NCI-H526 (cell line): ENCODE results near the gene CREB3L1.

Source experiments
- DNase-seq, 2 experiments: peaks; one replicate each; lab custom pipeline; 2025; lab: John Stamatoyannopoulos, UW

Gene CREB3L1, protein sequence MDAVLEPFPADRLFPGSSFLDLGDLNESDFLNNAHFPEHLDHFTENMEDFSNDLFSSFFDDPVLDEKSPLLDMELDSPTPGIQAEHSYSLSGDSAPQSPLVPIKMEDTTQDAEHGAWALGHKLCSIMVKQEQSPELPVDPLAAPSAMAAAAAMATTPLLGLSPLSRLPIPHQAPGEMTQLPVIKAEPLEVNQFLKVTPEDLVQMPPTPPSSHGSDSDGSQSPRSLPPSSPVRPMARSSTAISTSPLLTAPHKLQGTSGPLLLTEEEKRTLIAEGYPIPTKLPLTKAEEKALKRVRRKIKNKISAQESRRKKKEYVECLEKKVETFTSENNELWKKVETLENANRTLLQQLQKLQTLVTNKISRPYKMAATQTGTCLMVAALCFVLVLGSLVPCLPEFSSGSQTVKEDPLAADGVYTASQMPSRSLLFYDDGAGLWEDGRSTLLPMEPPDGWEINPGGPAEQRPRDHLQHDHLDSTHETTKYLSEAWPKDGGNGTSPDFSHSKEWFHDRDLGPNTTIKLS

DNA sequence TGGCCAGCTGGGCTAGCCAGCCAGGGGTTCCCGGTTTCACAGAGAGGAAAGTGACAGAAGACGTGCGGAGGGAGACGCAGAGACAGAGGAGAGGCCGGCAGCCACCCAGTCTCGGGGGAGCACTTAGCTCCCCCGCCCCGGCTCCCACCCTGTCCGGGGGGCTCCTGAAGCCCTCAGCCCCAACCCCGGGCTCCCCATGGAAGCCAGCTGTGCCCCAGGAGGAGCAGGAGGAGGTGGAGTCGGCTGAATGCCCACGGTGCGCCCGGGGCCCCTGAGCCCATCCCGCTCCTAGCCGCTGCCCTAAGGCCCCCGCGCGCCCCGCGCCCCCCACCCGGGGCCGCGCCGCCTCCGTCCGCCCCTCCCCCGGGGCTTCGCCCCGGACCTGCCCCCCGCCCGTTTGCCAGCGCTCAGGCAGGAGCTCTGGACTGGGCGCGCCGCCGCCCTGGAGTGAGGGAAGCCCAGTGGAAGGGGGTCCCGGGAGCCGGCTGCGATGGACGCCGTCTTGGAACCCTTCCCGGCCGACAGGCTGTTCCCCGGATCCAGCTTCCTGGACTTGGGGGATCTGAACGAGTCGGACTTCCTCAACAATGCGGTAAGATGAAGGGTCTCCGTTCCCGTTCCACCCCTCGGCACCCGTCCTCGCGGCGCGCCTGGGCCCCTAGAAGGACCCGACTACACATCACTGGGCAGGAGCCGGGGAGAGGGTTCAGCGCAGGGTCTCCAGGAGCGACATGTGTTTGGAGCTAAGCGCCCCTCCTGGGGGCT lies at the start of gene CREB3L1:
CREB3L1 (plus strand) TSS at position 41 of the 765 bp plus-strand sequence; CDS start at position 491, 450 bp downstream.
- DNase-seq: peak; percentile 16 to 53

DNA sequence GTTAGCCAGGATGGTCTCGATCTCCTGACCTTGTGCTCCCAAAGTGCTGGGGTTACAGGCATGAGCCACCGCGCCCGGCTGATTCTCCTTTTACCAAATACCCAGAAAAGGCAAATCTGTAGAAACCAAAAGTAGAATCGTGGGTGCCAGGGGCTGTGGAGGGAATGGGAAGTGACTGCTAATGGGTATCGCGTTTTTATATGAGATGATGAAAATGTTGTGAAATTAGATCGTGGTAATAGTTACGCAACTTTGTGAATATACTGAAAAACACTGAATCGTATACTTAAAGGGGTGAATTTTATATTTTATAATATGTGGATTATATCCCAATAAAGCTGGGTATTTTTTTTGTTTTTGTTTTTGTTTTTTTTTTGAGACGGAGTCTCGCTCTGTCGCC lies 48.2 kb upstream of the CREB3L1 start:
- DNase-seq: no peak

DNA sequence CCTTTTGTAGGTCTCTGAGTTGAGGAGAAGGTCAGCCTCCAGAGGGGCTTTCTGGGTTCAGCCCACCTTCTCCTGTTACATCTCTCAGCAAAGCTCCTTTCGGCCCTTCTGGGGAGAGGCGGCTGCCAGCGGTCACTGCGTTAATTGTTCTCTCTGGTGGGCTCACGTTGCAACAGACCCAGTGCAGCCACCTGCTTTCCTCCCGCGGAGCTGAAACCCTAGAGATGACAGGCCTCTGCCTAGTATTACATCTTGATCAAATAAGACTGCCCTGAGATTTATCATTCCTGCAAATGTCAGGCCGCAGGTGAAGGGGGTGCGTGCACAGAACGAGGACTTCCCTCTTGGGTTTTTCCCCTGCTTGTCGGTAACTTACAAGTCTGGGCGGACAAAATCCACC lies 43.2 kb upstream of the CREB3L1 start:
- DNase-seq: no peak

DNA sequence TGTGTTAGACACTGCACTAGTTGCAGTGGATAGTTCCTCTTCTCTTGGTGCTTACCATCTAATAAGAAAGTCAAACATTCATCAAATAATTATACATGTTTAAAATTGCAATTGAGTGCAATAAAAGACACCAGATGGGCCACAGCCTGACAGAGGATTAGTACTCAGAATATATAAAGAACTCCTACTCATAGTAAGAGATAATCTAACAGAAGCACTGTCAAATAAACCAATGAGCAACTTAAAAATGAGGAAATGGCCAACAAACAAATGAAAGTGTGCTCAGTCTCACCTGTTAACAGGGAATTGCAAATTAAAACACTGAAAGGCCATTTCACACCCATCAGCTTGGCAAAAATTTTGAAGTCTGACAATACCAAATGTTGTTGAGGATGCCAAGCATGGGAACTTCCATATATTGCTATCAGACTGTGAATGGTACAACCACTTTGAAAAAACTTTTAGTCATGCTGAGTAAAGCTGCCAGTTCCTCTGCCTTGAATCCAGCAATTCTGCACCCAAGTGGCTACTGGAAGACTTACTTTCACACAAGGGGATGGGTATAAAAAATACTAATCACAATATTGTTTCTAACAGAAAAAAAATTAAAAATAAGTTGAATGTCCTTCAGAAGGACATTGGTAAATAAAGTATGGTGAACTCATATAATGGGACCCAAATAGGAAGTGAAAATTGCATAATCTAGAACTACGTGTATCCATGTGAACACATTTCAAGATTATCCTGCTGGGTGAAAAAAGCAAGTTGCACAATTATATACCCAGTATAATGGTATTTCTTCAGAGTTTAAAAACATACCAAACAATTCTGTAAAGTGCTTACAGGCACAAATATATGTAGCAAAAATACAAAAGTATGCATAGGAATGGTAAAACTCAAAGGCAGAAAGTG lies 41.4 kb upstream of the CREB3L1 start:
- DNase-seq: no peak

DNA sequence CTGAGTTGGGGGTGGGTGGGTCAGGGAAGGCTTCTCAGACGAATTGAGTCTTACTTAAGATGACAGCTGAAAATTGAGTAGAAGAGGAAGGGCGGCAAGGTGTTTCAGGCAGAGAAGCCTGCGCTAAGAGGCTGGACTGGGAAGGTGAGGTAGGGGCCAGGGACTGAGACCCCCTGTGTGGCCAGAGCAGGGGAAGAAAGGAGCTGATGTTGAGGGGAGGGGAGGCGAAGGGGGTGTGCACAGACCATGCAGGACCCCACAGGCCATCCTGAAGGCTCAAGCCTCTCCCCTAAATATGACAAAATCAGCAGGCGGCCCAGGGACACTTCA lies 40.6 kb upstream of the CREB3L1 start:
- DNase-seq: no peak

DNA sequence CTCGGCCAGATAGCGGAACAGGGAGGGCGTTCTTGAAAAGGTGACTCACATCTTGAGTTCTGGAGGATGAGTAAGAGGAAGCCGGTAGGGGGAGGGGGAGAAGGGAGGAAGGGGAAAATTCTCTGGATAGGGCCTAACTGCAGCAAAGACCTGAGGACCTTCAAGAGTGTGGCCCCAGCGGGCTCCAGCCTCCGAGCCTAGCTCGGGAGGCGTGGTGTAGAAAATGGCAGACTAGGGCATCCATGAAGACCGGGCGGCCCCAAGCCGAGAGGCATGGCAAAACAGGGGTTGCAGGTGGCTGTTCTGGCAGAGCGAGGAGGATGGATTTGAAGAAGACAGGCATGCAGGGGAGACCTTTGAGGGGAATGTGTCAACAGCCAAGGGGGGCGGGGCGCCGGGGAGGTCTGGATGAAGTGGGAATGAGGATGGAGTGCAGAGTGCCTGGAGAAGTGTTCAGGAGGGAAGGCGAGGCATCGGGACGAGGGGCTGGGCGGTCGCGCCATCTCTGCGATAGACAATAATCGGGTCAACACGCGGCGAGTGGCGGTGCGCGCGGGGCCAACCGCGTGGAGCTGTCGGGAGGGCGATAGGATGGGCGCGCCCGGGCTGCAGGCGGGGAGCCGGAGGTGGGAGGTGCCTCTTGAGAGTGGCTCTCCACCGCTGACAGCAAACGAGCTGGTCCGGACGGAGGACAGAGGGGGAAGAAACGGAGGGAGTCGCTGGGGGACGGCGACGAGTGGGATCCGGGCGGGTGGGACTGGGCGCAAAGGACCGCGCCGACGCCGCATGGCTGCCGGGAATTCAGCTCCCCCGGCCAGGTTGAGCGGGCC lies 40.0 kb upstream of the CREB3L1 start:
- peak; percentile 34 to 83 for DNase-seq

DNA sequence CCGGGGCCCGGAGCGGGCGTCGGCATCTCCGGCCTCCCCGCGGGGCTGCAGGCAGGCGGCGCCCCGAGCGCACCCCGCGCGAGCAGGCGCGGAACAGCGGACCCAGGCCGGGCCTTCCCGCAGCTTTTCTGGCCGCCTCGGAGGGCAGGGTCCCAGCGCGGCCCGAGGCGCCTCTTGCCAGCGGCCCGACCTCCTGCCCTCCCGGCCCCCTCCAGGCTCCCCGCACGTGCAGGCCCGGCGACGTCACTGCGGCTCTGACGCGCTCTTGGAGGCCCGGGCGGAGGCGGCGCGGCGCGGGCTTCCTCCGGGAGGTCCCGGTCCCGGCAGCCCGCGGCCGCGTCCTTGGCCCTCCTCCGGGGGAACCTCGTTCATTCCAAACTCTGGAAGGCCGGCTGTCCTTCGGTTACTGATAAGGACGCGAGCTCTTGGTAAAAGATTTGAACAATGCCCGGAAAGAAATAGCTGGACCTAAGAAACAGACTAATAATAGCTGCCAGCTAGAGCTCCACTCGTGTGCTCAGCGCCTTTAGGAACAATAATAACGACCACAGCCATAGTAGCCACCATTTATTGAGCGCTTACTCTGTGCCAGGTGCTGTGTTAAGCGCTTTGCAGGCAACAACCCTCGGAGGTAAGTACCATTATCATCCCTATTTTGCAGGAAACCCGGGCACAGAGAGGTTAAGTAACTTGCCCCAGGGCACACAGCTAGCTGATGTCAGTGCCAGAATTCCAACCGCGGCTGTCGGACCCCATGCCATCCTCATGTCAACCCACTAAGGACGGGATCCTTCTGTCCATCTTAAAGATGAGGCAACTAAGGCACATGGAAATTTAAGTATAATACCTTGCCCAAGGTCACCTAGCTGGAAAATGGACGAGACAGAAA lies 39.1 kb upstream of the CREB3L1 start:
- peak in 1 of 2 experiments; percentile 83 for DNase-seq

DNA sequence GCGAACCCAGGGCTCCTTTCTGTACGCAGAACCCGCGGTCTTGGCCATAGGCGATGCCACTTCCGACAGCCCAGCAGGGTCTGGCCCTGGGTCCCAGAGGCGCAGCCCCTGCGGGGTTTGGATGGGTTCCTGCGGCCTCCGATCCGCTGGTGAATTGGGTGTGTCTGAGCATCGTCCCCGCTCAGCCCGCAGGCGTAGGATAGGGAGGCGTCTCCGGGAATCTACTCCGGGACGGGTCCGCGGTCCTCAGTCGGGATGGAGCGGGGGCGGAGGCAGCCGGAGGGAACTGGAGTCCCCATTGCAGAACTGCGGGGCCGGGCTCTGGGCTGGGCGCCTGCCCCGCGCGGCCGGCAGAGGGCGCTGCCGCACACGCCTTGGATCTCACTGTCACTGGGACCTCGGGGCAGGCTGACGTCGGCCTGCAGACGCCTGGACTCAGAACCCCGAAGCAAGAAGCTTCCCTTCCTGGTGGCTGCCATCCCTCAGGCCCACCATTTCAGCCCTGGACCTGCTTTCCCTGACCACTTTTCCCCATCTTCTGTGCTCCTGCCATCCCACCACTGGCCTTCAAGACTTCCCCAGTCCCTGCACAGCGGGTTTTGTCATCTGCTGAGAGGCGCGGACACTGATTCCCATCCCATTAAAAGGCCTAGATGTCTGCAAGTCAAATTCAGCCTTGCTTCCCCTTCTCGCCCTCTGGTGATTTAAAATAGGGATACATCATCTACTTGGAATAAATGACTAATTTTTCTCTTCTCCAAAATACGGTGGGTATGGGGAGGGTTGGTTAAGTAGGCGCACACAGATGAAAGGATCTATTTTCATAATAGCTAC lies 38.3 kb upstream of the CREB3L1 start:
- DNase-seq: peak; percentile 69 to 94

DNA sequence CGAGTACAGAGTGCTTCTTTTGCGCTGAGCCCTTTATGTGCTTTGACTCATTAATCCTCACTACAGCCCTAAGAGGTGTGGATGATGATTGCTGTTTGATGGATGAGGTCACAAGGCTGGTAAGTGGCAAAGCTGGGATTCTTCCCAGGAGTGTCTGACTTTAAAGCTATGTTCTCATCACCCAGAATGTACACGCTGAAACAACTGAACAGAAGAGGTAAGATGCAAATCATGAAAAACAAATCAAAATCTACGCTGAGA lies 37.7 kb upstream of the CREB3L1 start:
- DNase-seq: no peak

DNA sequence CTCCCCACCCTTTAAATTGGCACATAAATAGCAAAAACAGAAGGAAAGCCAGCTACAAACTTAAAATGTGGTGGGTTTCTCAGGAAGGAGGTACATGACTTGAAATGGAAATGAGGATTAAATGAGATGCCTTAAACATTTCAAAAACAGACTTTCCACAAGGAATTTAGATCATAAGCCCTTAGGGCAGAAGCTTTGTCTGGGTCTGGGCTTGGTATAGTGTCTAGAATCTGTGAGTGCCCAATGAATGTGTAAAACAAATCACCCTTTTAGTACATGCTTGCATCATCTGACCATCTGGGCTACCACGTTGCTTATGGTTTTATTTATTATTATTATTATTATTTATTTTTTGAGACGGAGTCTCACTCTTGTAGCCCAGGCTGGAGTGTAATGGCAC lies 37.1 kb upstream of the CREB3L1 start:
- no peak for DNase-seq

DNA sequence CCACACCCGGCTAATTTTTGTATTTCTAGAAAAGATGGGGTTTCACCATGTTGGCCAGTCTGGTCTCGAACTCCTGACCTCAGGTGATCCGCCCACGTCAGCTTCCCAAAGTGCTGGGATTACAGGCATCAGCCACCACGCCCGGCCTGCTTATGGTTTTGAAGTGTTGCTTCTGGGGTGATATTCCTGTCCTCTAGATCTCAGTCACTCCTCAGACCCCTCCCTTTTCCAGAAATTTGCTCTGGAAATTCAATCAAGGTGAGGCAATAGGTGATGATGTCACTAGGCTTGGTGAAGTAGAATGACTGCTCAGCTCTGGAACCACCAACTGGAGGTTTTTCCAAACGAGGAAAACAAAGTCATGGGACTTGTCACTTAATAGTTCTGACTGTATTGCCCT lies 36.6 kb upstream of the CREB3L1 start:
- no peak for DNase-seq

DNA sequence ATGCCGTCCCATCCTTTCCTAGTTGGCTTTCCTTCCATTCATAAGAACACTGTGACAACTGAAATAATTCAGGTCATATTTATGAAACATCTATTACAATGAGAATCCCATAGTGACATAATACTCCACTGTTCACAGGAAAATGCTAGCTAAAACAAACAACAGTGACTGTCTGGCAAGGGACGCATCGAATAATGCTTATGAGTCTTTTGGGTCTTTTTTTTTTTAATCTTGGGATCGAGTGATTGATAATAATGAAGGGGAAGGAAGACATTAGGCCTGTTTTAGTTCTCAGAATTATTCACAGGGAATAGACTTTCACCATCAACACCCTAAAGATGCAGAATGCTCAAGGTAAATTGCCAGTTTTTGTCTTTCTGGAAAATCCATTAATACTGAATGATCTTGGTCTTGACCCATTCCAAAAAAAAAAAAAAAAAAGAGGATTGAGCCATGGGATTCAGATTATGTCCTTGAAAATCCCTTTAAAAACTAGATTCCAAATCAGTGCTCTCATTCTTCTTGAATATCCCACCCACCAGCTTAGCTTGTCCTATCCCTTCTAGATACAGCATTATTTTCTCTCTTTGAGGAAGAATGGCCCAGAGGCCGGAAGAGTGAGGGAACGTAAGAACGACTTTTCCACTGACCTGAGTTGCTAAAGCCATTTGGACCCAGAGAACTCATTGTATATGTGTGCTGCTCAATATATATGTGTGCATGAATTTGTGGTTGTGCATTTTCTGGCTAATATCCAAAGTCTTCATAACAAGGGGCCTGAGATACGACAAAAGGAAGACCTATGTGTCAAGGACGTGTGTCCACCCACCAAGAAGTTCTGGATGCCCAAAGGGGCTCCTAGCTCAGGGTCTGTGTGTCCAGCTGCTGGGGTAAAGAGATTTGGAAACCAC lies 35.2 kb upstream of the CREB3L1 start:
- no peak for DNase-seq

DNA sequence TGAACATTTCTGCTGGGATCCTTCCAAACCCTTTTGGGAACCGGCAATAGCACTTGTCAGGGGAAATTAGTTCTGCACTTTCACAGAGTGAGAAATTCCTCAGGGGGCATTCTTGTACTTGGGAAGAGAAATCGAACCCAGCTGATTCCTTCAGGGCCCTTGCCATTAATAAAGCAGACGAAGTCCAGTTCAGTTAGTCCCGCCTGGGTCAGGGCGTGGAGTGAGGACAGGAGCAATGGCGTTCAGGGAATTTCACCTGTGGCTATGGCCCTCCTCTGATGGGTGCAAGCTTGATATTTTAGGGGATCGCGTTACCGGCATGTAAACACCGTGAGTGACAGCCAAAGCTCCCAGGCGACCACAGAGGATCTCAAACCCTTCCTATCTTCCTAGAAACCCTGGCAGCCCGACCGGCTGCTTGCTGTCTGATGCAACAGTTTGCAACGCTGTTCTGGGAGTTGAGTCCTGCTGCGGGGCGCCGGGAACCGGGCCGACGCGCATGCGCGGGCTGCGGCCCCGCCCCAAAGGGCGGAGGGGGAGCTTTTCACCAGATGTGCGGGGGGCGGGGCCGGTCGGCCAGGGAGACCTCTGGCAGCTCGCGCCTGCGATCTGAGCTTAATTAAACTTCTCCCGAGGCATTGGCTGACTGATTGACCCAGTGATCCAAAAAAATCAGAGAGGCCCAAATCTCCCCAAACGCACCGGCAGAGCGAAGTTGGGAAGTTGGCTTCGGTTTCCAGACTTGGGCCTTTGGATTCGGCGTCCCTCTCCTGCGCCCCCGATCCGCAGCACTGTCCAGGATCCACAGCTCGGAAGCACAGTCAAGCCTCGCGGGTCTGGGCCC lies 34.3 kb upstream of the CREB3L1 start:
- DNase-seq: peak; percentile 73 to 93

DNA sequence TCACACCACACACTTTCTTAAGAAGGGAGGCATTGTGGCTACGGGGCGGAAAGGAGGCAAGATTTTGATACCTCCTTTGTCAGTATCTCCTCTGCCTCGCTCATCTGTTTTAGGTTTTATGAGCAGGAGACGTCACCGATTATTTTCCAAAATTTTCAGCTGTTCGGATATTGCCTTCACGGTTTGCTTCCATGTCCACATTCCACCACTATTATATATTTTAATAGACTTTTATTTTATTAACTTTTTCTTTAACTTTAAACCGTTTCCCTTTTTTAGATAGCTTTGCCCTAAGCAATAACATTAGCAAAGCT lies 33.7 kb upstream of the CREB3L1 start:
- DNase-seq: no peak

DNA sequence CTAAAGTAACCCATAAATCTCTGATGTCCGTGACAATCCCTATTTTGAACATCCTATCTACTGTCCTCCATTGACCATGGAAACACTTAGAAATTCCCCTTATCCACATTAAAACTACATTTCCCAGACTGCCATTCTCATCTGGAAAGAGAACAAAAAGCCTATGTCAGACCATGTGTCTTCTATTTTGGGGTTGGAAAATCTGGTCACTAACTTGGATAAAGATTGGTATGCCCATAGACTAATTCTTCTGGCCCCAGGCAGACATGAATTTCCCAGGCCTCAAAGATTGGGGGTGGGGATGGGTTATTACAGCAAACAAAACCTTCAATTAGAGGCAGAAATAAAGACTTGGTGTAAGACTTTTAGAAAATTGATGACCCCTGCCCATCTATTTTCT lies 30.9 kb upstream of the CREB3L1 start:
- no peak for DNase-seq

DNA sequence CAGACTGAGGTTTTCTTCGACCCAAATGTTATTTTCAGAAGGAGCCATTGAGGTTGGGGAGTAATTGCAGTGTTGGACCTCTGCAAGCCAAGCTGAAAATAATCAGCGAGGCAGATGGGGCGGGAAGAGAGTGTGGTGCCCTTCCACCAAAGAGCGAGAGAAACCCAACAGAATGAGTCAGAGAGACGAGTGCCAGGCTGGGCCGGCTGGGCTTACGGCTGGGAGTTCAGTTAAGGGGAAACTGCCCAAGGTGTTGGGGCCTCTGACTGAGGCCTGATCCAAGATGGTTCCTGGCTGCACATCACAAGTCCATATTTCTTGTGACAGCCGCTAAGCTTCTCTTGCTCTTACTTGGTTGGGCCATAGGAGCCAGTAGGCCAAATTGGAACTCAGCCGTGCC lies 30.4 kb upstream of the CREB3L1 start:
- no peak for DNase-seq

DNA sequence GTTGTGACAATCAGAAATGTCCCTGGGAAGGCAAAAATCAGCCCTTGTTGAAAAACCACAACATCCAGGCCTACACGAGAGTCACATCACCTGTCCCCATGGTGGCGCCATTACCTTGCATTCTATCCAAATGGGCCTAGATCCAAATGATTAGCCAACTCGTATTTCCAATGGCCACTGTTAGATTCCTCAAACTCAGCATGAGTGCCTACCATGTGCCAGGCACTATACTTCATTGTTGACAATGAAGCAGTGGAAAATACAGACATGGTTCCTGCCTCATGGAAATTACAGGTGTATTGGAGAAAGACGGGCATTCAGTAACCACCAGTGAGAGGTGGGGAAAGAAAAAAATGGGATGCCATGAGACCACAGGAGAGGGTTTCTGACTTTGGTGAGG lies 29.8 kb upstream of the CREB3L1 start:
- DNase-seq: peak; percentile 36 to 88
